GM19099 (cell line): ENCODE results near the gene KIF2C.

ENCODE experiments used
- POLR2A ChIP-seq: IDR thresholded peaks from 3 replicates; pipeline ENCODE4 v1.6.1; 2011; ENCODE audit warnings: low read depth; ENCODE audit not compliant: insufficient read length; ENCODE audit errors: extremely low read depth

KIF2C gene

DNA sequence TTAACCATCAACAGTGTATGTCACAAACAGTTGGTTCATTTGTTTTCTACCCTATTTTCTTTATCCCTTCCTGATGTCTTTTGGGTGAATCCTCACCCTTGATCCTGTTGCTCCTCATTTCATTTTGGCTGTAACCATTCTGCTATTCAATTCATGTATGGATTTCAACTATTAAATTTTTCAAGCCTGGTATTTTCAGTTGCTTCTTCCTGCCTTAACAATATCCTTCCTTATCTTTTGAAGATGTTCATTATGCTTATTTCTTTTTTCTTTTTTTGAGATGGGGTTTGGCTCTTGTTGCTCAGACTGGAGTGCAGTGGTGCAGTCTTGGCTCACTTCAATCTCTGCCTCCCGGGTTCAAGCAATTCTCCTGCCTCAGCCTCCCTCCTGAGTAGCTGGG lies 5.9 kb upstream of the KIF2C start:
- TF ChIP-seq POLR2A: no peak

GRCh38 chr1:44735992-44736391 lies 3.6 kb upstream of the KIF2C start:
- no peak for TF ChIP-seq POLR2A

- no peak for TF ChIP-seq POLR2A
Observed at GRCh38 chr1:44740179-44740617, 561 bp downstream of the KIF2C start.

GRCh38 chr1:44743211-44743610 lies 3.6 kb downstream of the KIF2C start:
- no peak for TF ChIP-seq POLR2A

DNA sequence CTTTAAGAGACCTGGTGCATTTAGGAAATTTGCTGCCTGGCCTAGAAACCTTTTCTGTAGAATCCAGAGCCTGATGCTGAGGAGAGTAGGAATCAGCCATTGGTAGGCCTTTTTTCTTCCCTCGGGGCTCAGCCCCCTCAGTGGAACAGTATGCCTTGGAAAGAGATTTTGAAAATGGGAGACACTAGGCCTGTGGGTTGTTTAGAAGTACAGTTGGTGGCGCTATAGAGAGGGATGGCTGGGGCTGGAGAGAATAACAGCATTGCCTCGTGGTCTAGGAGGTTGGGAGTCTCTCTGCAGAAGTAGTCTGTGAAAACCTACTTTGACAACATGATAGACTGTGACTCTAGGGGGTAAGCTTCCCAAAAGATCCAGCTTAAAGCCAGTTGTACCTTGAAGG lies 8.2 kb downstream of the KIF2C start:
- TF ChIP-seq POLR2A: no peak

DNA sequence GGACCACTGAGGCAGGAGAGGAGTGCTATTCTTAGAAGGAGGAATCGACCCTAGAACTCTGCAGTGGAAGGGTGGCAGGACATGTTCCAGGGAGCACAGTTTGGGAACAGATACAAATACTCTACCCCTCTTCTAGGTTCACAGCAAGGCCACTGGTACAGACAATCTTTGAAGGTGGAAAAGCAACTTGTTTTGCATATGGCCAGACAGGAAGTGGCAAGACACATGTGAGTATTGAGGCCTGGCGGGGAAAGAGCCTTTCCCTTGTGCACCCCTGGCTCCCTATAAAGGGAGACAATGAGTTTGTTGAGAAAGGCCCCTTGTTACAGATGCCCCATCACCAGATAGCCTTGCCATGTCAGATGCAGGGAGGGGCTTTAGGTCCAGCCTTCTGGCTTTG lies 17.8 kb downstream of the KIF2C start:
- TF ChIP-seq POLR2A: no peak

- no peak for TF ChIP-seq POLR2A
Observed at GRCh38 chr1:44759077-44759476, 19.4 kb downstream of the KIF2C start.

DNA sequence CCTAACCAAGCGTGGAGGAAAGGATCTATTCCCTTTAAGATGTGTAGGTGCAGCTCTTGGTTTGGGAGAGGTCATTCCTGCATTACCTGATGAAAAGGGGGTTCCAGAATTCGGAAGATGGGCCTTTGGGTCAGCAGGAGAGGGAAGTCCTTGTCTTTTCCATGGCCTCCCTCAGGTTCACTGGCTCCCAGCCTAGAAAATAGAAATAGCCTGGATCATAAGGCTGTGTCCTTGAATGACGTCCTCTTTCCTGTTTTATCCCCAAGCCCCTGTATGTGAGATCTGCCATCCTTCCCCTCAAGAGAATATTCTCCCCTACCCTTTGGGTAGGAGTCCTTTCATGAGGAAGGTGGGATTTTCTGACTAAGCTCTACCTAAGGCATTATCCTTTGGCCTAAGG lies 21.2 kb downstream of the KIF2C start:
- TF ChIP-seq POLR2A: no peak

DNA sequence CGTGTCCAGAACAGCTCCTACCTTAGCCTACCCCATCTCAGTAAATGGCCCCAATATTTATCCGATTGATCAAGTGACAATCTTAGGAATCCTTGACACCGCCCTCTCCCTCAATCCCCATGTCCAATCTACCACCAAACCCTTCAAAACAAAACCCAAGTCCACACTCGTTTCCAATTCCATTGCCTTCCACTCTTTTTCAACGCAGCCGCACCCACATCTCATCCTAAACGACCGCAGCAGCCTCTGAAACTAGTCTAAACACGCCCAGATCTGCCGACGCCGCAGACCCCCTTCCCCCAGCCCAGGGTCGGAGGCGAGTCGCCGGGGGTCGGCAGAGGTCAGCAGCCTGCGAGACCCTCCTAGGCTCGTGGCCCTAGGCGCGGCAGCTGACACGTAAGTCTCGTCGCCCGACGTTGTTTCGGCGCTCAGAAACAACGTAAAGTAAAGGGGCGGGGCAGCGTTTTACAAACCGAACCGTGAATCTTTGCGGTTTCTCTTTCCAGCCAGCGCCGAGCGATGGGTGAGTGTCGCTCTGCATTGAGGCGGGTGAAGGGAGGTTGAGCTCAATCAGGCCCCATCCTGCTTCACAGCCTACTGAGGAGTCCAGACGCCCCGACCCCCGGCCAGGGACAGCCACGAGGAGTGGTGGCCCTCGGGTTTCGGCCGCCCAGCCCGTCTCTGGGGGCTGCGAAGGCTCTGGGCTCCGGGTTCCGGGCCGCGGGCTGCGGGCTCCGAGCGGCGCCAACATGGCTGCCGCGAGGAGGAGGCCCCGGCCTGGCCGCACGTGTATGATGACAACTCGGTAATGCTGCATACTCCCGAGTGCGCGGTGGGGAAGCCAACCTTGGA lies 35.7 kb downstream of the KIF2C start, which contains the start of gene RPS8:
Gene RPS8 (plus strand): TSS at position 463 of the 852 bp plus-strand sequence. CDS start 57 bp downstream, at position 520.
- peak; percentile 99 for TF ChIP-seq POLR2A

- TF ChIP-seq POLR2A: no peak
Observed at GRCh38 chr1:44775930-44776729, 36.5 kb downstream of the KIF2C start.

DNA sequence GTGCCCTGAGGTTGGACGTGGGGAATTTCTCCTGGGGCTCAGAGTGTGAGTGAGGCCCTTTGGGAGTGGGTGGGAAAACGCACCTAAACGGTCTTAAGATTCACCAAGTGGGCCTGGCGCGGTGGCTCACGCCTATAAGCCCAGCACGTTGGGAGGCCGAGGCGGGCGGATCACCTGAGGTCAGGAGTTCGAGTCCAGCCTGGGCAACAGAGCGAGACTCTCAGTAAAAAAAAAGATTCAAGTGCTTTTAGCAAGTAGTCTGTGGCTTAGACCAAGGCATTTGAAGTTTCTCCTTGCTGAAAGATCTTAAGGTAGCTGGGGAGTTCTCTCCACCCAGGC lies 37.1 kb downstream of the KIF2C start:
- no peak for TF ChIP-seq POLR2A

DNA sequence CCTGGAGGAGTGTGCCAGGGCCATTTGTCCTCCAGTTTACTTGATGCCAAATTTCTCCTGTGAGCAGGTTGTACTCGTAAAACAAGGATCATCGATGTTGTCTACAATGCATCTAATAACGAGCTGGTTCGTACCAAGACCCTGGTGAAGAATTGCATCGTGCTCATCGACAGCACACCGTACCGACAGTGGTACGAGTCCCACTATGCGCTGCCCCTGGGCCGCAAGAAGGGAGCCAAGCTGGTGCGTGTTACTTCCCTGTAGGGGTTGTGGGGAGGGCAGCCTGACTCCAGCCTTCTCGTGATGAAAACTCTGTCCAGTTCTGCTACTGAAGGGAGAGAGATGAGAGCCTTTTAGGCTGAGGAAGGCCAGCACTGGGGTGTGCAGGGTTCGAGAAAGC lies 37.9 kb downstream of the KIF2C start:
- no peak for TF ChIP-seq POLR2A

DNA sequence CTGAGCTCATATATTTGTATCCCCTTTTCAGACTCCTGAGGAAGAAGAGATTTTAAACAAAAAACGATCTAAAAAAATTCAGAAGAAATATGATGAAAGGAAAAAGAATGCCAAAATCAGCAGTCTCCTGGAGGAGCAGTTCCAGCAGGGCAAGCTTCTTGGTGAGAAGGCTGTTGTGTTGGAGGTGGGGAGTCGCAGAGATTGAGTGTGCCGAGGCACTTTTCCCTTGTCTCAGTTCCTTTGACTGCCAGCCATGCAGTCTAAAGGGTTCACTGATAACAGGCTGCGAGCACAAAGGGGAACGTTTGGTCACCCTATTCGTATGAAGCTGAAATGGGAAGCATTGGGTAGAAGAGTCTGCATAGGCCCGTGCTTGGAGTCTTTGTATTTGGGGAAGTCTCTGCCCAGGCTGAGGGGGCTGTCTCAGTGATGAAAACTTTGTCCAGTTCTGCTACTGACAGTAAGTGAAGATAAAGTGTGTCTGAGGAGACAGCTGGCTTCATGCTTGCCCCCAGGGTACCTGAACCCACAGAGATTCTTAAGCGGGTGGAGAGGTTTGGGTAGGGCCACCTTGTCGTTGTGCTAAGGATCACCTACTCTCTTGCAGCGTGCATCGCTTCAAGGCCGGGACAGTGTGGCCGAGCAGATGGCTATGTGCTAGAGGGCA lies 38.5 kb downstream of the KIF2C start:
- no peak for TF ChIP-seq POLR2A

DNA sequence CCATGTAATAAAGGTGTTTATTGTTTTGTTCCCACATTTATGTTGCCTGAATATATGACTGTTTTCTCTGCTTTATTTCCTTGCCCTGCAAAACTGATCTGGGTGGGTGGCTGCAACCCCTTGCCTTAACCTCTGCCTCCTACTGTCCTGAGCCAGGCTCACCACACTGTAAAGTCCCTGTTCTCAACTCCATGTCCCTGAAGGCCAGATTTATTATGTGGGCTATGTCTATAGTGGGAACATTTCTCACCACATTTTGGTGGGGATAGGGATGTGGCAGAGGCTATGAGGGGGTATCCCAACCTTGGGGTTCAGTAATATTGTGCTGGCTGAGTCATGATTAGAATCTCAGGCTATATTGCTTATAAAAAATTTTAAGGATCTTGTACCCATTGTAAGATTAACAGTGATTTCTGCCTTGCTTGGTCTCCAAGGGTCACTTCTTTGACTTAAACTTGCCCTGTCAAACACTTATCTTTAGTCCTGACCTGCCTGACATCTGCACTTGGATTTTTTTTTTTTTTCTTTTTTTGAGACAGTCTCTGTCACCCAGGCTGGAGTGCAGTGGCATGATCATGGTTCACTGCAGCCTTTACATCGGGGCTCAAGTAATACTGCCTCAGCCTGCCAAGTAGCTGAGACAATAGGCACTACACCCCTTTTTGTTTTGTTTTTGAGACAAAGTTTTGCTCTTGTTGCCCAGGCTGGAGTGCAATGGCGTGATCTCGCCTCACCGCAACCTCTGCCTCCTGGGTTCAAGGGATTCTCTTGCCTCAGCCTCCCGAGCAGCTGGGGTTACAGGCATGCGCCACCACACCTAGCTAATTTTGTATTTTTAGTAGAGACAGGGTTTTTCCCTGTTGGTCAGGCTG lies 39.3 kb downstream of the KIF2C start:
- no peak for TF ChIP-seq POLR2A

DNA sequence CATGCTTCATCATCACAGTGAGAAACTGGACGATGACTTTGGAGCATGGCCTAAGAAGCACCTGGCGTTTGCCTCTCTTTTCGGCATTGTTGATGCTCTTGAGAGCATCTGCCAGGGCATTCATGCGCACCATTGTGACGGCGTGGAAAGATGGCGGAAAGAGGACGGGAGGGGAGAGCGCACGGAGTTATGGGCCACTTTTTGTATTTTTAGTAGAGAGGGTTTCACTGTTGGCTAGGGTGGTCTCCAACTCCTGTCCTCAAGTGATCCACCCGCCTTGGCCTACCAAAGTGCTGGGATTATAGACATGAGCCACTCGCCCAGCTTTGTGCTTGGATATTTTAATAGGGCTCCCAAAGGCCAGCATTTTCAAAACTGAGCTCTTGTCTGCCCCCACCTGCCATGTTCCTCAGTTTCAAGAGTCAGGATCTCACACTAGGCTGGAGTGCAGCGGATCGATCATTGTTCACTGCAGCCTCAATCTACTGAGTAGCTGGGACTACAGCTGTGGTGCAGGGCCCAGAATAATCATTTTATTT lies 41.0 kb downstream of the KIF2C start:
- TF ChIP-seq POLR2A: peak; percentile 35

DNA sequence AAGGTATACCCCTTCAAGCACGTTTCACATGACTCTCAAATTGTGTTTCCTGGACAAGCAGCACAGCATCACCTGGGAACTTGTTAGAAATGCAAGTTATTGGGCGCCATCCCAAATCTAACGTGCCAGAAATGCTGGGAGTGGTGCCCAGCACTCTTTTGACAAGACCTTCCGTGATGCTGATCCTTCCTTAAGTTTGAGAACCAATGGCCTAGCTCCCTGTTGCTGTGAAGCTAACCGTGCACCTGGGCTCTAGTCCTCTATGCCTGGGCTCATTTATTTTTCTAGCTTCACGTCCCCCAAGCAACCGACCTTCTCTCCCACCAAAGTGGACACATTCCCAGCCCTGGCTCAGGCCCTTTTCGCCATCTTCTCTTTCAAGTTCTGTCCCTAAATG lies 44.1 kb downstream of the KIF2C start:
- TF ChIP-seq POLR2A: no peak
